Stimulated activated naive CD8-positive, alpha-beta T cell treated with anti-CD3 and anti-CD28 coated beads, Interleukin-15, Interleukin-2, amounts not matched to agents 100 U/mL and 50 U/mL, for 24 hours (primary cell): ENCODE measurements around the gene KCP.

ENCODE experiments used
- ATAC-seq: fragments of 150-1000 bp; cut with Tn5 transposase; one replicate; pipeline ENCODE4 v1.10.0; 2021
- DNase-seq: peaks from one replicate; pipeline ENCODE4 v3.0.0; 2021

KCP gene

GRCh38 chr7:128939075-128939860, 28.8 kb upstream of the KCP start:
- ATAC-seq, result peak; percentile 14
- no peak for DNase-seq

- peak; percentile 8 for ATAC-seq
- DNase-seq, result no peak
Measured at GRCh38 chr7:128938544-128939074, 28.1 kb upstream of the KCP start.

GRCh38 chr7:128937647-128938543, 27.4 kb upstream of the KCP start, which contains the start of gene IRF5:
IRF5 (plus strand) TSS chr7:128937927; CDS start chr7:128942082, 4,155 bp downstream.
- peak; percentile 43 for DNase-seq
- ATAC-seq, result peak; percentile 17

GRCh38 chr7:128937271-128937646, 26.8 kb upstream of the KCP start:
- no peak for DNase-seq
- no peak for ATAC-seq

GRCh38 chr7:128936798-128937197, 26.3 kb upstream of the KCP start:
- DNase-seq (no peak), ATAC-seq (no peak)

- ATAC-seq (no peak), DNase-seq (no peak)
Measured at GRCh38 chr7:128935342-128935730, 24.8 kb upstream of the KCP start.

- ATAC-seq (no peak), DNase-seq (no peak)
Measured at GRCh38 chr7:128934361-128935341, 24.1 kb upstream of the KCP start.

- DNase-seq (peak; percentile 43), ATAC-seq (peak; percentile 57)
Measured at GRCh38 chr7:128933180-128933891, 22.8 kb upstream of the KCP start.

GRCh38 chr7:128932862-128933179, 22.3 kb upstream of the KCP start:
- no peak for DNase-seq

GRCh38 chr7:128931965-128932861, 21.7 kb upstream of the KCP start:
- no peak for ATAC-seq
- DNase-seq, result no peak

More at GRCh38 chr7:128932862-128933179, 22.3 kb upstream of the KCP start:
- no peak for ATAC-seq

GRCh38 chr7:128931190-128931798, 20.8 kb upstream of the KCP start:
- DNase-seq (no peak), ATAC-seq (no peak)

- DNase-seq, result no peak
- ATAC-seq, result no peak
Measured at GRCh38 chr7:128928882-128929788, 18.6 kb upstream of the KCP start.

- ATAC-seq (no peak), DNase-seq (no peak)
Measured at GRCh38 chr7:128928159-128928813, 17.8 kb upstream of the KCP start.

GRCh38 chr7:128924707-128925588, 14.4 kb upstream of the KCP start:
- DNase-seq (no peak), ATAC-seq (no peak)

- ATAC-seq (no peak), DNase-seq (no peak)
Measured at GRCh38 chr7:128923411-128923800, 12.9 kb upstream of the KCP start.

GRCh38 chr7:128922496-128923410, 12.2 kb upstream of the KCP start:
- ATAC-seq (no peak), DNase-seq (no peak)
